ENCODE data around the gene MMP10. TPM values are rescaled to one million over a fixed set of nuclear protein-coding genes. Genes with fewer than 3 reads are reported as not detected.

MMP10 gene
- not detected for total RNA-seq
- long read RNA-seq = 0 reads

- ATAC-seq = no peak
- no peak for DNase-seq (ENCODE audit: missing footprints)
- intact Hi-C loops (cut with DNase I) = no loop called here
Measured at GRCh38 chr11:102780491-102780918, at the start of gene MMP10. Gene MMP10, minus strand, starts transcription at chr11:102780628. Its CDS starts 37 bp downstream, at chr11:102780591.

GRCh38 chr11:102829316-102830000 is 49.0 kb upstream of the MMP10 start:
- intact Hi-C loops (cut with DNase I) = no loop called here
- DNase-seq (ENCODE audit: missing footprints) (no peak), ATAC-seq (no peak)

- ATAC-seq = no peak
- DNase-seq (ENCODE audit: missing footprints) = no peak
- intact Hi-C loops (cut with DNase I) = no loop called here
Measured at GRCh38 chr11:102824556-102824955, 44.1 kb upstream of the MMP10 start.

- DNase-seq (ENCODE audit: missing footprints) (no peak), ATAC-seq (no peak)
- intact Hi-C loops (cut with DNase I) = no loop called here
Measured at GRCh38 chr11:102819491-102819890, 39.1 kb upstream of the MMP10 start.

- no peak for ATAC-seq
- intact Hi-C loops (cut with DNase I) = no loop called here
Measured at GRCh38 chr11:102813484-102813883, 33.1 kb upstream of the MMP10 start.

GRCh38 chr11:102812188-102812587 is 31.8 kb upstream of the MMP10 start:
- no peak for DNase-seq (ENCODE audit: missing footprints)
- intact Hi-C loops (cut with DNase I) = no loop called here
- ATAC-seq = no peak

More at GRCh38 chr11:102813484-102813883, 33.1 kb upstream of the MMP10 start:
- DNase-seq (ENCODE audit: missing footprints) = no peak

- DNase-seq (ENCODE audit: missing footprints) = no peak
- intact Hi-C loops (cut with DNase I) = no loop called here
- ATAC-seq = no peak
Measured at GRCh38 chr11:102810950-102811660, 30.7 kb upstream of the MMP10 start.

- intact Hi-C loops (cut with DNase I) = no loop called here
- no peak for ATAC-seq
- no peak for DNase-seq (ENCODE audit: missing footprints)
Measured at GRCh38 chr11:102809971-102810370, 29.5 kb upstream of the MMP10 start.

GRCh38 chr11:102807921-102808320 is 27.5 kb upstream of the MMP10 start:
- no peak for DNase-seq (ENCODE audit: missing footprints)
- no peak for ATAC-seq
- intact Hi-C loops (cut with DNase I) = no loop called here

- no peak for DNase-seq (ENCODE audit: missing footprints)
- intact Hi-C loops (cut with DNase I) = no loop called here
- no peak for ATAC-seq
Measured at GRCh38 chr11:102806296-102806695, 25.9 kb upstream of the MMP10 start.

- DNase-seq (ENCODE audit: missing footprints) = no peak
- intact Hi-C loops (cut with DNase I) = no loop called here
- ATAC-seq = no peak
Measured at GRCh38 chr11:102802341-102802740, 21.9 kb upstream of the MMP10 start.

GRCh38 chr11:102800767-102801166 is 20.3 kb upstream of the MMP10 start:
- DNase-seq (ENCODE audit: missing footprints) (no peak), ATAC-seq (no peak)
- intact Hi-C loops (cut with DNase I) = no loop called here

GRCh38 chr11:102799681-102800340 is 19.4 kb upstream of the MMP10 start:
- intact Hi-C loops (cut with DNase I) = no loop called here
- no peak for DNase-seq (ENCODE audit: missing footprints)
- no peak for ATAC-seq

- DNase-seq (ENCODE audit: missing footprints) = no peak
- intact Hi-C loops (cut with DNase I) = no loop called here
- no peak for ATAC-seq
Measured at GRCh38 chr11:102798012-102798746, 17.8 kb upstream of the MMP10 start, which contains the start of gene MMP1. Gene MMP1, minus strand, starts transcription at chr11:102798160. Its CDS starts 68 bp downstream, at chr11:102798092.

- intact Hi-C loops (cut with DNase I) = no loop called here
- no peak for DNase-seq (ENCODE audit: missing footprints)
- no peak for ATAC-seq
Measured at GRCh38 chr11:102794382-102794781, 14.0 kb upstream of the MMP10 start.

GRCh38 chr11:102793677-102794290 is 13.4 kb upstream of the MMP10 start:
- intact Hi-C loops (cut with DNase I) = no loop called here
- no peak for ATAC-seq
- DNase-seq (ENCODE audit: missing footprints) = no peak

- DNase-seq (ENCODE audit: missing footprints) (no peak), ATAC-seq (no peak)
- intact Hi-C loops (cut with DNase I) = no loop called here
Measured at GRCh38 chr11:102792604-102793003, 12.2 kb upstream of the MMP10 start.

GRCh38 chr11:102791271-102792036 is 11.0 kb upstream of the MMP10 start:
- intact Hi-C loops (cut with DNase I) = no loop called here
- DNase-seq (ENCODE audit: missing footprints) (no peak), ATAC-seq (no peak)

Data from Right ventricle myocardium inferior (tissue), 1 donor.